HG03066 (cell line): ENCODE results near the gene RASA3.
"Not testable (repeated sequence)": the region's sequence is repeated elsewhere in the genome, so short reads cannot be mapped to it uniquely, and the experiment has no call there.

Experiments used
- ATAC-seq: cut with Tn5 transposase; IDR thresholded peaks from one replicate; pipeline ENCODE4 v1.9.1; 2021; ENCODE audit warnings: low read depth; ENCODE audit not compliant: unreplicated experiment

RASA3 gene

GRCh38 chr13:113997845-113998751 lies 134.3 kb downstream of the RASA3 start:
- ATAC-seq: no peak

GRCh38 chr13:113996912-113997745 lies 135.3 kb downstream of the RASA3 start:
- ATAC-seq: no peak

GRCh38 chr13:113996081-113996911 lies 136.1 kb downstream of the RASA3 start:
- ATAC-seq: no peak

- ATAC-seq: no peak
Measured at GRCh38 chr13:113995051-113995601, 137.3 kb downstream of the RASA3 start.

DNA sequence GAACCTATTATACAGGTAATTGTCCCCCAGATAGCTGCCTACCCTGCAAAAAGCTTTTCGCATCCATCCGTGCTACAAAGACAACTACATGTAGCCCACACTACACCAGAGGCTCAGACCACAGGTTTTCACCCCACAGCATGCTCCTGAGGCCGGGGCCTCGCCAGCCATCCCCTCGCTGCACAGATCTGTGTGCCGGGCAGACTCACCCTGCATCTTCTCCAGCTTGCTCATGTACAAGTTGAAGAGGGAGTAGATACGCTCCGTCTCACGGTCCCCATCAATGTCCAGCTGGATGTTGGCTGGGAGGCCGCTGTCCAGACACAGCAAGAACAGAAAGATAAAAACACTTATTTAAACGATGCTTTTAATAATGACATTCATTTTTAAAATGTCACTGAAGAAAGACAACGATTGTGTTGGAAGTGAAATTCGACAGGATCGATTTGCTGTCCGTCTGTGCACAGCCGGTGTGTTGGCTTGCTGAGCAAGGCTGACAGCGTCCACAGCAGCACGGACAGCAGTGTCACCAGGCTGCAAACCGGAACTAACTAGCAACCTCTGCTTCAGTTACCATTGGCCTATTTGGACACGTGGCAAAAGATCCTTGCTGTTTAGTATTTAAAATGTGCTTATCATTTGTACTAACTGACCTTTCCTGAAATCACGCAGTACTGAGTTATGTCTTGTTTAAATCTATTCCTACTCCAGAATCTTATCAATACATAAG lies 140.0 kb downstream of the RASA3 start:
- no peak for ATAC-seq

- no peak for ATAC-seq
Measured at GRCh38 chr13:113991676-113992179, 140.7 kb downstream of the RASA3 start.

- no peak for ATAC-seq
Measured at GRCh38 chr13:113991191-113991669, 141.2 kb downstream of the RASA3 start.

GRCh38 chr13:113990321-113990837 lies 142.0 kb downstream of the RASA3 start:
- no peak for ATAC-seq

DNA sequence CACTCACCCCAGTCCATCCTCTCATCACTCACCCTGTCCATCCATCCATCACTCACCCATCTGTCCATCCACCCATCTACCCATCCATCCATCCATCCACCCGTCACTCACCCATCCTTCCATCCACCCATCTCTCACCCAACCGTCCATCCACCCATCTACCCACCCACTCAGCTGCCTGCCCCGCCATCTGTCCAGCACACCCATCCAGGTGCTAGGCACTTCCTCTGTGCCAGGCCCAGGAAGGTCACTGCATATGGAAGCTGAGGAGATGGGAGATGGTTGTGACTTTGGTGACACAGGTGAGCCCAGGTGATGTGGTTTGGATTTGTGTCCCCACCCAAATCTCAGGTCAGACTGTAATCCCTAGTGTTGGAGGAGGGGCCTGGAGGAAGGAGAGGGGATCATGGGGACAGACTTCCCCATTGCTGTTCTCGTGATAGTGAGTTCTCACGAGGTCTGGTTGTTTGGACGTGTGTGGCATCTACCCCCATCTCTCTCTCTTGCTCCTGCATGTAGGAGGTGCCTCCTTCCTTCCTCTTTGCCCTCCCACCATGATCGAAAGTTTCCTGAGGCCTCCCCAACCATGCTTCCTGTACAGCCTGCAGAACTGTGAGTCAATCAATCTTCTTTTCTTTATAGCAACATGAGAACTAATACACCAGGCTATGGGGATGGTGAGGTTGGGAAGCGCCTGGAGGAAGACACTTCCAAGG lies 142.7 kb downstream of the RASA3 start:
- no peak for ATAC-seq

DNA sequence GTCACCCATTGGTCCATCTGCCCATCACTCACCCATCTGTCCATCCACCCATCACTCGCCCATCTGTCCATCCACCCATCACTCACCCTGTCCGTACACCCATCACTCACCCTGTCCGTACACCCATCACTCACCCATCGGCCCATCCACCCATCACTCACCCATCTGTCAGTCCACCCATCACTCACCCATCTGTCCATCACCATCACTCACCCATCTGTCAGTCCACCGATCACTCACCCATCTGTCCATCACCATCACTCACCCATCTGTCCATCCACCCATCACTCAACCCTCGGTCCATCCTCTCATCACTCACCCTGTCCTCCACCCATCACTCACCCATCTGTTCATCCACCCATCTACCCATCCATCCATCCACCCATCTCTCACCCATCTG lies 143.6 kb downstream of the RASA3 start:
- not testable (repeated sequence) for ATAC-seq

- no peak for ATAC-seq
Measured at GRCh38 chr13:113982296-113982661, 150.1 kb downstream of the RASA3 start.

DNA sequence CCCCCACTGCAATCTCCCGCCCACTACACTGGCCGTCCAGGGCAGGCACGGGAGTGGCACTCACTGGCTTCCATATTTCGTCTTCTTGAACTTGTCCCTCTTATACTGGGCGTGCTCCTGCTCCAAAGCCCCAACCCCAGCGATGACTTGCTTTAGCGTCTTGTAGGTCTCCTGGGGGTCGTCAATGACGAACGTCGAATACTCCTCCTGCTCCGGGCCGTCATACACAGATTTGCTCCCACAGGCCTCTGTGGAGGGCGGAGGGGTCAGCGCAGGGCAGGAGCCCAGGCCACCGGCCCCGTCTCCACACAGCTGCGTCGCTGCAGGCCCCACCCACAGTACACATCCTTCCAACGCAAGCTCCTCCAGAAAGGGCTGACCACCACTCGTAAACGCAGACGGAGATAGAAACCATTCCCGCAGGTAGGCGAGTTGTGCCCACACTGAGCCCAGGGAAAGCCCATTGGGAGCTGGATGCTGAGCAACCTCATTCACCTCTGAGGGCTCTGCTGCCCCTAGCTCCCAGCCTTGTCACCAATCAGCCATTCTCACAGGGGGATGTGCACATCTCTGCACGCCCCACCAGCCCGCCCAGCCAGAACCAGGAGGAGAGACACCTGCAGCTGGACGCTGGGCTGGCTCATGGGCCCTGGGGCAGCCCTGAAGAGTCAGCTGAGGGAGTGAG lies 150.7 kb downstream of the RASA3 start:
- no peak for ATAC-seq

GRCh38 chr13:113981194-113981605 lies 151.2 kb downstream of the RASA3 start:
- ATAC-seq: no peak

DNA sequence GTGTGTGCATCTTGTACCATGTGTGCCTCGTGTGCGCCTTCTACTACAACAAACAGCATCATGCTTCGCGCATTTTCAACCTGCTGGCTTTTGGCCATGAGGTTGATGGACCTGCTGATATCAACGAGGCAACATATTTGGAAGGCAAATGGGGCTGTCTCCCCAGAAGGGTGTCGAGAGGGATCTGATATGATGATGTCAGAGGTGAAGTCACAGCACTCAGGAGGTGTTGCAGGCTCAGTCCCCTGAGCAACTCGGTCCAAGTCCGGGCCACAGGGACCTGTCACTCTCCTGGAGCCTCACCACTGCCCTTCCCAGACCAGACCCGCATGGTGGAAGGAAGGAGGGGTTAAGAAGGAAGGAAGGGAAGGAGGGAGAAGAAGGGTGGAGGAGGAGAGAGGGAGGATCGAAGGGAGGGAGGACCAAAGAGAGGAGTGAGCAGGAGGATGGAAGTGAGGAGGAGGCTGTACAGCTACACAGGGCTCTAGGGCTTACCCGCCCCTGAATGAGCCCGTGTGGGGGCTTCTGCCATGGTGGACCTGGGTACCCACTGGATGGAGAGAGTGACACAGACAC lies 151.8 kb downstream of the RASA3 start:
- no peak for ATAC-seq

DNA sequence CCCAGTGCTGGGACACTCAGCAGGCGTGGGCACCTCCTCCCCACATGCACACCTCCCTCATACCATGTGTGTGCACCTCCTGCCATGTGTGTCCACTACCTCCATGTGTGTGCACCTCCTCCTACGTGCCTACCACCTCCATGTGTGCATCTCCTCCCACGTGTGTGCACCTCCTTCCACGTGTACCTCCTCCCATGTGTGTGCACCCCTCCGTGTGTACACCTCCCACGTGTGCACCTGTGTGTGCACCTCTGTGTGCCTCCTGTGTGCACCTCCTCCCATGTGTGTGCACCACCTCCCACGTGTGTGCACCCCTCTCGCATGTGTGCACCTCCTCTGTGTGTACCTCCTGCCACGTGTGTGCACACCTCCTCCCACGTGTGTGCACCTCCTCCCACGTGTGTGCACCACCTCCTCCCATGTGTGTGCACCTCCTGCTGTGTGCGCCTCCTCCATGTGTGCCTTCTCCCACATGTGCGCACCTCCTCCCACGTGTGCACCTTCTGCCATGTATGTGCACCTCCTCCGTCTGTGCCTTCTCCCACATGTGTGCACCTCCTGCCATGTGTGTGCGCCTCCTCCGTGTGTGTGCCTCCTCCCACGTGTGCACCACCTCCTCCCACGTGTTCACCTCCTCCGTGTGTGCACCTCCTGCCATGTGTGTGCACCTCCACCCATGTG lies 152.5 kb downstream of the RASA3 start:
- no peak for ATAC-seq

DNA sequence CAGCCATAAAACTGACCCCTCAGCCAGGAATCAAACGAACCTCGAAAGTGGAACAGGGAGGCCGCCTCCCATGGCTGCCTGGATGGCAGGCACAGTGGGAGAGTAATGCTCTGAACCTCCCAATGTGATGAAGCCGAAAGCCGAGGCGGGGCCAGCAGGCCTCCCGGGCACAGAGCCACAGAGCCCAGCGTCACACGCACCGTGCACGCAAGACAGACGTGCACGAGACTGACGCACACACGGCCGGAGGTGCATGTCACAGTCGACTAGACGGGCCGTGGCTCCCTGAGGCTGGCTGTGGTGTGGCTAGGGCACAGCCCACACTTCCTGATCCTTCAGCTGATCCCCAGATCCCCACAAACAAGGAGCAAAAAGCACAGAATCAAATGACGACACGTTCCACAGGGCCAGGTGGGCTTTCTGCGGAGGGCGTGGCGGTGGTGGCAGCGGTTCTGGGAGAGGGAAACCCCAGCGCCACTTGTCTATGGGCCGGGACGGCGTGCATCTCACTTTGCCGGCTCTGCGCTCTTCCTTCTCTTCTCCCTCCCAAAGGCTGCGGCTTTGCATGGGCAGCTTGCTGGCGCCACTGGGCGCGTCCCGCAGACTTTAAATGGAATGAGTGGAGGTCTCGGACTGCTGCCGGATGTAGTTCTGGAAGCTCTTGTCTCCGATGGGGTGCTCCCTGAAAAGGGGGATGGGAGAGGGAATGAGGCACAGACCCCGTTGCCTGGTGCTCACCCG lies 153.5 kb downstream of the RASA3 start:
- no peak for ATAC-seq
